ENCODE data around the gene DSC1. TPM values are rescaled to one million over a fixed set of nuclear protein-coding genes. Genes with fewer than 3 reads are reported as not detected.
A peak's percentile ranks its signal among the peaks of the same experiment; 100 is the strongest.

Gene DSC1
- total and polyA plus RNA-seq, 2 of the 13 experiments (the other 11 are each of a cell fraction or from before 2014, with no cell fraction given) = not detected

- no peak for TF ChIP-seq ZNF333 (CRISPR knock-in tag; IDR thresholded peaks at IDR 0.05; ENCODE audit: borderline replicate concordance)
- peak; percentile 62 for TF ChIP-seq PHF8 (CRISPR knock-in tag; IDR thresholded peaks at IDR 0.05)
- TF ChIP-seq TCF7 (IDR thresholded peaks at IDR 0.05; ENCODE audit: low read depth) = no peak
- no peak for TF ChIP-seq GRHL1 (CRISPR knock-in tag; conservative IDR thresholded peaks at IDR 0.05)
- peak; percentile 42; the same call in 1 of the 2 replicates for TF ChIP-seq ZNF232 (CRISPR knock-in tag; IDR thresholded peaks at IDR 0.05; ENCODE audit: borderline replicate concordance)
- TF ChIP-seq JUND (CRISPR knock-in tag; IDR thresholded peaks at IDR 0.05) = no peak
- TF ChIP-seq ZSCAN9 (CRISPR knock-in tag; IDR thresholded peaks at IDR 0.05; ENCODE audit: borderline replicate concordance) = no peak
- TF ChIP-seq ZNF83 (CRISPR knock-in tag; IDR thresholded peaks at IDR 0.05; ENCODE audit: borderline replicate concordance) = no peak
- TF ChIP-seq HES4 (CRISPR knock-in tag; IDR thresholded peaks at IDR 0.05; ENCODE audit: borderline replicate concordance) = no peak
- no peak for TF ChIP-seq ERF (CRISPR knock-in tag; IDR thresholded peaks at IDR 0.05)
- TF ChIP-seq ZSCAN5A (CRISPR knock-in tag; IDR thresholded peaks at IDR 0.05; ENCODE audit: borderline replicate concordance) = no peak
- no peak for TF ChIP-seq NONO (IDR thresholded peaks at IDR 0.05)
- peak; percentile 28; the same call in 1 of the 2 replicates for TF ChIP-seq NONO (CRISPR knock-in tag; conservative IDR thresholded peaks at IDR 0.05)
- no peak for TF ChIP-seq ZNF562 (CRISPR knock-in tag; IDR thresholded peaks at IDR 0.05; ENCODE audit: borderline replicate concordance)
- TF ChIP-seq SMAD1 (CRISPR knock-in tag; IDR thresholded peaks at IDR 0.05; ENCODE audit: borderline replicate concordance, low read depth) = no peak
- TF ChIP-seq CEBPB (IDR thresholded peaks at IDR 0.05; ENCODE audit: borderline replicate concordance, low read depth, low read length) = no peak
- TF ChIP-seq NFYC (CRISPR knock-in tag; IDR thresholded peaks at IDR 0.05) = no peak
- no peak for TF ChIP-seq MLX (CRISPR knock-in tag; IDR thresholded peaks at IDR 0.05)
- peak; percentile 69; the same call in 1 of the 2 replicates for TF ChIP-seq GATAD2A (CRISPR knock-in tag; IDR thresholded peaks at IDR 0.05)
- no peak for TF ChIP-seq HHEX (CRISPR knock-in tag; IDR thresholded peaks at IDR 0.05)
- no peak for TF ChIP-seq THAP9 (CRISPR knock-in tag; IDR thresholded peaks at IDR 0.05; ENCODE audit: borderline replicate concordance)
- peak; percentile 29; the same call in 1 of the 2 replicates for TF ChIP-seq ZFP82 (CRISPR knock-in tag; IDR thresholded peaks at IDR 0.05; ENCODE audit: borderline replicate concordance)
- no peak for TF ChIP-seq ZSCAN31 (CRISPR knock-in tag; IDR thresholded peaks at IDR 0.05; ENCODE audit: low read depth)
- no peak for TF ChIP-seq RAD21 (CRISPR knock-in tag; IDR thresholded peaks at IDR 0.05)
- TF ChIP-seq MXD4 (CRISPR knock-in tag; IDR thresholded peaks at IDR 0.05) = no peak
- TF ChIP-seq ZNF382 (CRISPR knock-in tag; IDR thresholded peaks at IDR 0.05; ENCODE audit: borderline replicate concordance) = no peak
Observed at GRCh38 chr18:31102025-31102684, 60.5 kb downstream of the DSC1 start, which contains the start of gene DSC2 (continued).

Measured in HepG2 (cell line).